ENCODE results near the gene ETV3. TPM values are rescaled to one million over a fixed set of nuclear protein-coding genes. Genes with fewer than 3 reads are reported as not detected.
"Not testable (repeated sequence)": the region's sequence is repeated elsewhere in the genome, so short reads cannot be mapped to it uniquely, and the experiment has no call there.

ETV3 gene
- total and polyA plus RNA-seq, 5 donors from 2014 or later, result 6.2 to 89.5 (median 9.0) TPM

DNA sequence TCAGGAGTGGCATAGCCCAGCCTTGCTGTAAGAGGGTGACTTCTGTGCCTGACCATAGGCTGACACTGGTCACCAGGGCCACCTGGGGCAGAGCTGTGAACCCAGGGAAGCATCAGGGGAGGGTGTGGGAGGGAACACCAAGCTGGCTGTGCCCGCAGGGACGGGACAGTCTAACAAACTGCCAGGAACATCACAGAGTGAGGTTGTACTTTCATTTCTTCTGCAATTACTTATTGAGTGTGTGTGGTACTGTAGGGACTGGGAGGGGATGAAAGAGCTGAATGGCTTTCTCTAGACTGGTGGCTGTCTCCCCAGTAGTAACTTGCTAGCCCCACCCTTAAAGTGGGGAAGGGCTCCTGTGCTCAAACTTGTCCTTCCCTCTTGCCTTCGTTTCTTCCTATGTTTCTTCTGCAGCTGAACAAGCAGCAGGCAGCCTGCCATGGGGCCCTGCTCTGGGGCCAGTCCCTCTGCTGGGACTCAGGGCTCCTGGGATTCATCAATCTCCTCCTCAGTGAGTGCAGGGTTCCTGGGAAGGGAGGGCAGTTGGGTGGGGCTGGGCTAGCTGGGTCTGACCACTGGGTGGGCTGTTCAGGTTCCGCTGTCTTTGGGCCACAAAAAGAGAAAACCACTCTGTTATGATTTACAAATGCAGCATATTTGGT lies 39.7 kb upstream of the ETV3 start:
- H3K27me3 Mint-ChIP-seq, result peaks cover 39% of the 10 kb centered on the region

DNA sequence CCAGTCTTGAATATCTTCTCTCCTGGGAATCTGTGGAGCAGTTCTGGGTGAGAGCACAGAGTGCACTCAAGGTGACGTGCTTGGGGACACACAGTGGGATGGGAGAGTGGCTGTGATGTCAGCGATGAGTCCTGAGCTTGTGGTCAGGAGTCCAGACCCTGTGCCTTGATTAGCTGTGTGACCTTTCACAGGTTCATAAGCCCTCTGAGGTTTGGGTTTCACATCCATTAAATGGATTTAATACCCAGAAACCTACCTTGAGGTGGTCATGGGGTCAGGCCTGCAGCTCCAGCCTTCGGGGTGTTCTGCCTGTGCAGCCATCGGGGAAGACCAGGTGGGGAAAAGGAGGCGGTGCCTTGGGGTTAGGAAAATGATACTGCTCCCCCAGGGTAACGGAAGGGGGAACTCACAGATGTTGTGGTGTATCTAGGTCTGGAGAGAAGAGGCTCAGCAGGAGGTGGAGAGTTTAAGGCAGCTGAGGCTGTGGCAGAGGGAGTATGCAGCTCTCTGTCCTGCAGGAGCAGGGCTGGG lies 38.5 kb upstream of the ETV3 start:
- Mint-ChIP-seq H3K4me1 (no peaks in the 10 kb centered on the region), H3K27ac (peak overlapping the region in 2 of 3 donors; percentile 25 to 39), H3K9me3 (peaks cover 0 to under 1% (median 0%) of the 10 kb centered on the region in 7 donors), H3K27me3 (peaks cover 37% of the 10 kb centered on the region), H3K4me3 (no peak overlapping the region), H3K36me3 (no peaks in the 10 kb centered on the region)
- H3K27me3 ChIP-seq (ENCODE audit: control insufficient read depth, insufficient read depth, low read length), result peaks cover 2% of the 10 kb centered on the region
- DNase-seq (no peak), ATAC-seq (ENCODE audit: low read depth in 2 of 2) (no peak)
- no peaks in the 10 kb centered on the region for H3K4me1 ChIP-seq (ENCODE audit: control insufficient read depth, insufficient read depth, low read length, poor library complexity, severe bottlenecking)
- no peak overlapping the region for H3K4me3 ChIP-seq (ENCODE audit: low read depth, low read length)
- H3K9me3 ChIP-seq (ENCODE audit: control insufficient read depth in 2 of 2, low read length in 2 of 2), result no peaks in the 10 kb centered on the region
- H3K36me3 ChIP-seq (ENCODE audit: control insufficient read depth, insufficient read depth, low read length), result no peaks in the 10 kb centered on the region
- H3K27ac ChIP-seq (ENCODE audit: insufficient read depth, low read length, poor library complexity, severe bottlenecking), result no peak overlapping the region

More for the DNA sequence above, 39.7 kb upstream of the ETV3 start:
- Histone ChIP-seq H3K27me3 (ENCODE audit: control insufficient read depth, insufficient read depth, low read length) (peaks cover 2% of the 10 kb centered on the region), H3K4me1 (ENCODE audit: control insufficient read depth, insufficient read depth, low read length, poor library complexity, severe bottlenecking) (no peaks in the 10 kb centered on the region), H3K27ac (ENCODE audit: insufficient read depth, low read length, poor library complexity, severe bottlenecking) (no peak overlapping the region), H3K36me3 (ENCODE audit: control insufficient read depth, insufficient read depth, low read length) (no peaks in the 10 kb centered on the region), H3K9me3 (ENCODE audit: control insufficient read depth in 2 of 2, low read length in 2 of 2) (no peaks in the 10 kb centered on the region), H3K4me3 (ENCODE audit: low read depth, low read length) (no peak overlapping the region)
- no peaks in the 10 kb centered on the region for H3K4me1 Mint-ChIP-seq
- H3K27ac Mint-ChIP-seq, result peak overlapping the region in 1 of 3 donors; percentile 20
- DNase-seq, result no peak
- no peaks in the 10 kb centered on the region for H3K36me3 Mint-ChIP-seq
- peaks cover 0 to 2% (median 0%) of the 10 kb centered on the region in 7 donors for H3K9me3 Mint-ChIP-seq
- no peak for ATAC-seq (ENCODE audit: low read depth in 2 of 2)
- no peak overlapping the region for H3K4me3 Mint-ChIP-seq

- Mint-ChIP-seq H3K4me1 (no peaks in the 10 kb centered on the region), H3K4me3 (no peak overlapping the region), H3K36me3 (no peaks in the 10 kb centered on the region), H3K27ac (peak overlapping the region in 1 of 3 donors; percentile 39), H3K9me3 (no peaks in the 10 kb centered on the region), H3K27me3 (peaks cover 43% of the 10 kb centered on the region)
- no peaks in the 10 kb centered on the region for H3K27me3 ChIP-seq (ENCODE audit: control insufficient read depth, insufficient read depth, low read length)
- ATAC-seq (ENCODE audit: low read depth in 2 of 2) (no peak), DNase-seq (no peak)
- H3K27ac ChIP-seq (ENCODE audit: insufficient read depth, low read length, poor library complexity, severe bottlenecking), result no peak overlapping the region
- H3K9me3 ChIP-seq (ENCODE audit: control insufficient read depth in 2 of 2, low read length in 2 of 2), result no peaks in the 10 kb centered on the region
- H3K36me3 ChIP-seq (ENCODE audit: control insufficient read depth, insufficient read depth, low read length), result no peaks in the 10 kb centered on the region
- H3K4me3 ChIP-seq (ENCODE audit: low read depth, low read length), result no peak overlapping the region
- no peaks in the 10 kb centered on the region for H3K4me1 ChIP-seq (ENCODE audit: control insufficient read depth, insufficient read depth, low read length, poor library complexity, severe bottlenecking)
These were observed 37.8 kb upstream of the ETV3 start for GRCh38 chr1:157176016-157176415.

- Histone ChIP-seq H3K27me3 (ENCODE audit: control insufficient read depth, insufficient read depth, low read length) (no peaks in the 10 kb centered on the region), H3K4me3 (ENCODE audit: low read depth, low read length) (no peak overlapping the region), H3K4me1 (ENCODE audit: control insufficient read depth, insufficient read depth, low read length, poor library complexity, severe bottlenecking) (no peaks in the 10 kb centered on the region), H3K9me3 (ENCODE audit: control insufficient read depth in 2 of 2, low read length in 2 of 2) (no peaks in the 10 kb centered on the region), H3K36me3 (ENCODE audit: control insufficient read depth, insufficient read depth, low read length) (no peaks in the 10 kb centered on the region), H3K27ac (ENCODE audit: insufficient read depth, low read length, poor library complexity, severe bottlenecking) (no peak overlapping the region)
- Mint-ChIP-seq H3K4me3 (no peak overlapping the region), H3K4me1 (no peaks in the 10 kb centered on the region), H3K36me3 (no peaks in the 10 kb centered on the region), H3K27ac (no peak overlapping the region), H3K9me3 (no peaks in the 10 kb centered on the region), H3K27me3 (peaks cover 38% of the 10 kb centered on the region)
- DNase-seq (no peak), ATAC-seq (ENCODE audit: low read depth in 2 of 2) (no peak)
These were observed 35.8 kb upstream of the ETV3 start for GRCh38 chr1:157173900-157174410.

GRCh38 chr1:157173241-157173640 lies 35.0 kb upstream of the ETV3 start:
- not testable (repeated sequence) for H3K4me3 Mint-ChIP-seq; H3K4me1 ChIP-seq (ENCODE audit: control insufficient read depth, insufficient read depth, low read length, poor library complexity, severe bottlenecking); H3K4me1 Mint-ChIP-seq; H3K36me3 Mint-ChIP-seq; H3K27me3 ChIP-seq (ENCODE audit: control insufficient read depth, insufficient read depth, low read length); H3K9me3 ChIP-seq (ENCODE audit: control insufficient read depth in 2 of 2, low read length in 2 of 2); H3K27ac ChIP-seq (ENCODE audit: insufficient read depth, low read length, poor library complexity, severe bottlenecking); H3K36me3 ChIP-seq (ENCODE audit: control insufficient read depth, insufficient read depth, low read length); DNase-seq; ATAC-seq (ENCODE audit: low read depth in 2 of 2); H3K27ac Mint-ChIP-seq; H3K4me3 ChIP-seq (ENCODE audit: low read depth, low read length); H3K9me3 Mint-ChIP-seq
- H3K27me3 Mint-ChIP-seq, result peaks cover 37% of the 10 kb centered on the region

GRCh38 chr1:157172591-157172990 lies 34.4 kb upstream of the ETV3 start:
- H3K27ac Mint-ChIP-seq; H3K36me3 Mint-ChIP-seq; H3K4me1 ChIP-seq (ENCODE audit: control insufficient read depth, insufficient read depth, low read length, poor library complexity, severe bottlenecking); H3K9me3 Mint-ChIP-seq; H3K4me3 ChIP-seq (ENCODE audit: low read depth, low read length); DNase-seq; H3K4me3 Mint-ChIP-seq; H3K27ac ChIP-seq (ENCODE audit: insufficient read depth, low read length, poor library complexity, severe bottlenecking); H3K27me3 ChIP-seq (ENCODE audit: control insufficient read depth, insufficient read depth, low read length); H3K9me3 ChIP-seq (ENCODE audit: control insufficient read depth in 2 of 2, low read length in 2 of 2); ATAC-seq (ENCODE audit: low read depth in 2 of 2); H3K36me3 ChIP-seq (ENCODE audit: control insufficient read depth, insufficient read depth, low read length); H3K4me1 Mint-ChIP-seq: not testable (repeated sequence)
- peaks cover 37% of the 10 kb centered on the region for H3K27me3 Mint-ChIP-seq

GRCh38 chr1:157171903-157172503 lies 33.8 kb upstream of the ETV3 start:
- not testable (repeated sequence) for H3K4me1 Mint-ChIP-seq; H3K27me3 ChIP-seq (ENCODE audit: control insufficient read depth, insufficient read depth, low read length); H3K27ac Mint-ChIP-seq; H3K27ac ChIP-seq (ENCODE audit: insufficient read depth, low read length, poor library complexity, severe bottlenecking); H3K4me3 Mint-ChIP-seq; H3K4me1 ChIP-seq (ENCODE audit: control insufficient read depth, insufficient read depth, low read length, poor library complexity, severe bottlenecking); ATAC-seq (ENCODE audit: low read depth in 2 of 2); H3K9me3 ChIP-seq (ENCODE audit: control insufficient read depth in 2 of 2, low read length in 2 of 2); H3K4me3 ChIP-seq (ENCODE audit: low read depth, low read length); H3K9me3 Mint-ChIP-seq; H3K36me3 Mint-ChIP-seq; H3K36me3 ChIP-seq (ENCODE audit: control insufficient read depth, insufficient read depth, low read length); DNase-seq
- H3K27me3 Mint-ChIP-seq, result peaks cover 36% of the 10 kb centered on the region
